ENCODE measurements around the gene CCDC149. TPM values are rescaled to one million over a fixed set of nuclear protein-coding genes. Genes with fewer than 3 reads are reported as not detected.

CCDC149 gene
- total and polyA plus RNA-seq, 2 donors (not counting 1 experiment from before 2014, with no cell fraction given): not detected

DNA sequence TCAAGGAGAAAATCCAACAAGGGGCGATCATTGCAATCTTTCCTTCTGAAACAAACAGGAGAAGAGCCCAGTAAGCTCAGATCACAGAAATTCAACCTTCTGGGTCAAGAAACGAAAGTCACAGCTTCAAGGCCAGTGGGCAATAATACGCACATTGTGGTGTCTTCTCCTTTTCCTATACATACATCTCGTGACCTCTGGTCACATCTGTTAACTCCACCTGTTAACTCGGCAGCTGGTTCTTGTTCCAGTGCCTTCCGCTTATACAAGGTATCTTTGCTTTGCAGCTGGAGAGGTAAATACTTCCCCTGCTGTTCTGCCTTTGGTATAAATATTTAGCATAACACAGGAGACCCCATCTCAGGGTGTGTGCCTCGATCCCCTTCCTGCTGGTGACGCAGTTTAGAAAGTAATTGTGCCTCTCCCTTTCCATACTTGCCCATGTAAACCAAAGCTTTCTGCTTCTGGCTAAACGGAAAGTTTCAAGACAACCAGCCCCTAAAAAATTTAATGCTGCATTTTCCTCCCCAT lies 45.0 kb downstream of the CCDC149 start:
- Mint-ChIP-seq H3K4me1 (no peaks in the 10 kb centered on the region), H3K27me3 (peaks cover 5% of the 10 kb centered on the region), H3K9me3 (ENCODE audit: insufficient read depth) (peaks cover 3% of the 10 kb centered on the region), H3K27ac (no peak overlapping the region), H3K4me3 (no peak overlapping the region)
- Histone ChIP-seq H3K4me3 (ENCODE audit: control extremely low read depth in 1 of 5, extremely low read depth in 1 of 5, insufficient read depth in 1 of 5, low read depth in 2 of 5, low read length in 4 of 5) (no peak overlapping the region), H3K4me2 (replicated peaks; ENCODE audit: low read depth, low read length, poor library complexity, severe bottlenecking) (no peak overlapping the region), H3K4me1 (ENCODE audit: control insufficient read depth in 2 of 2, insufficient read depth in 2 of 2, low read length in 2 of 2) (no peaks in the 10 kb centered on the region), H4K20me1 (ENCODE audit: control insufficient read depth, insufficient read depth, low read length, poor library complexity, severe bottlenecking) (no peaks in the 10 kb centered on the region), H3K79me2 (ENCODE audit: control insufficient read depth, insufficient read depth, low read length) (no peaks in the 10 kb centered on the region), H3K9me3 (ENCODE audit: control extremely low read depth in 1 of 3, control insufficient read depth in 2 of 3, insufficient read depth in 1 of 3, low read length in 2 of 3) (peaks cover 0 to 3% (median 0%) of the 10 kb centered on the region in 3 donors), H3K9ac (ENCODE audit: low read length) (no peak overlapping the region), H3K27ac (ENCODE audit: low read length in 2 of 2) (no peak overlapping the region), H2AFZ (ENCODE audit: insufficient read depth, low read depth, low read length, poor library complexity, severe bottlenecking) (no peak overlapping the region), H3K36me3 (replicated peaks in 1 of 2; ENCODE audit: control extremely low read depth in 1 of 2, control insufficient read depth in 1 of 2, extremely low read depth in 1 of 2, insufficient read depth in 2 of 2, low read length in 1 of 2) (no peaks in the 10 kb centered on the region), H3K27me3 (replicated peaks in 1 of 4; ENCODE audit: control extremely low read depth in 1 of 4, control insufficient read depth in 3 of 4, insufficient read depth in 4 of 4, low read length in 3 of 4) (no peaks in the 10 kb centered on the region)
- ChIA-PET CTCF (no interaction called here), POLR2A (no interaction called here)
- ATAC-seq (ENCODE audit: low read depth): no peak
- TF ChIP-seq, protein P1, sequence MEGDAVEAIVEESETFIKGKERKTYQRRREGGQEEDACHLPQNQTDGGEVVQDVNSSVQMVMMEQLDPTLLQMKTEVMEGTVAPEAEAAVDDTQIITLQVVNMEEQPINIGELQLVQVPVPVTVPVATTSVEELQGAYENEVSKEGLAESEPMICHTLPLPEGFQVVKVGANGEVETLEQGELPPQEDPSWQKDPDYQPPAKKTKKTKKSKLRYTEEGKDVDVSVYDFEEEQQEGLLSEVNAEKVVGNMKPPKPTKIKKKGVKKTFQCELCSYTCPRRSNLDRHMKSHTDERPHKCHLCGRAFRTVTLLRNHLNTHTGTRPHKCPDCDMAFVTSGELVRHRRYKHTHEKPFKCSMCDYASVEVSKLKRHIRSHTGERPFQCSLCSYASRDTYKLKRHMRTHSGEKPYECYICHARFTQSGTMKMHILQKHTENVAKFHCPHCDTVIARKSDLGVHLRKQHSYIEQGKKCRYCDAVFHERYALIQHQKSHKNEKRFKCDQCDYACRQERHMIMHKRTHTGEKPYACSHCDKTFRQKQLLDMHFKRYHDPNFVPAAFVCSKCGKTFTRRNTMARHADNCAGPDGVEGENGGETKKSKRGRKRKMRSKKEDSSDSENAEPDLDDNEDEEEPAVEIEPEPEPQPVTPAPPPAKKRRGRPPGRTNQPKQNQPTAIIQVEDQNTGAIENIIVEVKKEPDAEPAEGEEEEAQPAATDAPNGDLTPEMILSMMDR (IDR thresholded peaks at IDR 0.05): no peak
- TF ChIP-seq EZH2 (IDR thresholded peaks at IDR 0.05; ENCODE audit: borderline replicate concordance, insufficient read depth, low read depth, low read length, poor library complexity, severe bottlenecking): no peak
- DNase-seq: no peak
- WGBS (ENCODE audit: insufficient coverage): 72% methylated on average over 4 of the region's 9 CpGs
- intact Hi-C loops (cut with micrococcal nuclease): no loop called here

DNA sequence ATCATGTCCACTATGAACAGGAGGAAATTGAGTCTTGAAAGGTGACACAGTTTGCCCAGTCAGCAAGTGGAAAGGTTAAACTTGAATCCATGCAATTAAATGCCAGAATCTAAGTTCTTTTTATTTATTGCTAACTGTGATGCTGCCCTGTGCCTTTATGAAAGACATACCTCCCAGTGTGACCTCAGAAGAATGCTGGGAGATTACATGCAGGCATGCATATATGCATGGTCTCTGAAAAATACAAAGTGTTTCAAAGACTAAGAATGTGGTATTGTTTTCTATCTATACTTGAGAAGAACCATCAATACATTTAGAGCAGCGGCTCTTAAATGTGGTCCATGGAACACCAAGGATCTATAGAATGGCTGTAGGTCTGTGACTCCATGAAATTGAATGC lies 45.6 kb downstream of the CCDC149 start:
- ATAC-seq (ENCODE audit: low read depth): no peak
- H3K9me3 Mint-ChIP-seq (ENCODE audit: insufficient read depth): peaks cover 3% of the 10 kb centered on the region

More for the DNA sequence above, 45.6 kb downstream of the CCDC149 start:
- H3K9me3 ChIP-seq (ENCODE audit: control extremely low read depth in 1 of 3, control insufficient read depth in 2 of 3, insufficient read depth in 1 of 3, low read length in 2 of 3): peaks cover 0 to 4% (median 0%) of the 10 kb centered on the region in 3 donors
- ChIA-PET POLR2A (no interaction called here), CTCF (no interaction called here)
- H3K36me3 ChIP-seq (replicated peaks in 1 of 2; ENCODE audit: control extremely low read depth in 1 of 2, control insufficient read depth in 1 of 2, extremely low read depth in 1 of 2, insufficient read depth in 2 of 2, low read length in 1 of 2): no peaks in the 10 kb centered on the region
- H3K4me1 ChIP-seq (ENCODE audit: control insufficient read depth in 2 of 2, insufficient read depth in 2 of 2, low read length in 2 of 2): no peaks in the 10 kb centered on the region
- intact Hi-C loops (cut with micrococcal nuclease): no loop called here
- no peaks in the 10 kb centered on the region for H4K20me1 ChIP-seq (ENCODE audit: control insufficient read depth, insufficient read depth, low read length, poor library complexity, severe bottlenecking)
- no peak overlapping the region for H2AFZ ChIP-seq (ENCODE audit: insufficient read depth, low read depth, low read length, poor library complexity, severe bottlenecking)
- H3K27ac Mint-ChIP-seq: no peak overlapping the region
- no peaks in the 10 kb centered on the region for H3K79me2 ChIP-seq (ENCODE audit: control insufficient read depth, insufficient read depth, low read length)
- no peaks in the 10 kb centered on the region for H3K4me1 Mint-ChIP-seq
- WGBS (ENCODE audit: insufficient coverage): no CpG with 5 or more reads among the region's 1 CpG
- H3K27me3 ChIP-seq (replicated peaks in 1 of 4; ENCODE audit: control extremely low read depth in 1 of 4, control insufficient read depth in 3 of 4, insufficient read depth in 4 of 4, low read length in 3 of 4): no peaks in the 10 kb centered on the region
- no peak overlapping the region for H3K4me3 Mint-ChIP-seq
- peaks cover 5% of the 10 kb centered on the region for H3K27me3 Mint-ChIP-seq
- TF ChIP-seq, protein P1 (IDR thresholded peaks at IDR 0.05): no peak
- no peak for TF ChIP-seq EZH2 (IDR thresholded peaks at IDR 0.05; ENCODE audit: borderline replicate concordance, insufficient read depth, low read depth, low read length, poor library complexity, severe bottlenecking)
- DNase-seq: no peak
- H3K4me3 ChIP-seq (ENCODE audit: control extremely low read depth in 1 of 5, extremely low read depth in 1 of 5, insufficient read depth in 1 of 5, low read depth in 2 of 5, low read length in 4 of 5): no peak overlapping the region
- no peak overlapping the region for H3K9ac ChIP-seq (ENCODE audit: low read length)
- H3K4me2 ChIP-seq (replicated peaks; ENCODE audit: low read depth, low read length, poor library complexity, severe bottlenecking): no peak overlapping the region
- H3K27ac ChIP-seq (ENCODE audit: low read length in 2 of 2): no peak overlapping the region
